ENCODE data around the gene MAPKAPK5.
"Not testable (repeated sequence)": the region's sequence is repeated elsewhere in the genome, so short reads cannot be mapped to it uniquely, and the experiment has no call there.

Gene MAPKAPK5

DNA sequence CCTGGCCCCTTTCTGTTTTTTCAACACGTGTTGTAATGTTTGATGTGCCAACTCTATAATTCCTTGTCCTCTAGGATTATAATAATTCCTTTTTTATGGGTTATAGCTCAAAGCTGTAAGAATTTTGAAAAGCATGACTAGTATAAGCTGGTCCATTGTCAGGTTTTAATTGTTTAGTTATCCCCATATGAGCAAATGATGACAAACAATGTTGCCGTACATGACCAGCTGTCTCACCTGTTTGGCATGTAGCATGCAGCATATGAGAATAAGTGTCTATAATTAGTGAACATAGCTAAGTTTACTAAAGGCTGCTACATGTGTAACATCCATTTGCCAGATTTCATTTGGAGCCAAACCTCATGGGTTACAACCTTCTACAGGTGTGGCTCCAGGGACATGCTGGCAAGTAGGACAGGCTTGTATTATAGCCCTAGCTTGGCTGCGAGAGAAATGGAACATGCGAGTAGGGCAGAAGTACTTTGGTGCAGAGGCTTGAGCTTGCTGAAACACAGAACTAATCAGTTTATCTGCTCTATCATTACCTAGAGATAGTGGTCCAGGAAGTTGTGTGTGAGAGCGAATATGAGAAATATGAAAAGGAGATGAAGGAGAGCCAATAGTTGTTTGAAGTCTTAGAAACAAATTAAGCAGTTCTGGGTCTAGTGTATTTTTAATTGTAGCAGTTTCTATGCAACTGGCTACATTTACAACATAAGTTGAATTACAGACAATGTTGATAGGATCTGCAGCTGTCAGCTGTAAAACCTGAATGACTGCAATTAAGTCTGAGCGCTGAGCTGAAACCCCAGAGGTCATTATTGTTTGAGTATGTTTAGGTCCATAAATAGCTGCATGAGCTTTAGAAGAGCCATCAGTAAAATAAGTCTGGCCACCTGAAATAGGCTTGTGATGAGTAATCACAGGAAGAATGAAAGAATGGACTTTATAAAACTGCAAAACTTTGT, 22.6 kb upstream of the MAPKAPK5 start:
- TF ChIP-seq, protein P1, sequence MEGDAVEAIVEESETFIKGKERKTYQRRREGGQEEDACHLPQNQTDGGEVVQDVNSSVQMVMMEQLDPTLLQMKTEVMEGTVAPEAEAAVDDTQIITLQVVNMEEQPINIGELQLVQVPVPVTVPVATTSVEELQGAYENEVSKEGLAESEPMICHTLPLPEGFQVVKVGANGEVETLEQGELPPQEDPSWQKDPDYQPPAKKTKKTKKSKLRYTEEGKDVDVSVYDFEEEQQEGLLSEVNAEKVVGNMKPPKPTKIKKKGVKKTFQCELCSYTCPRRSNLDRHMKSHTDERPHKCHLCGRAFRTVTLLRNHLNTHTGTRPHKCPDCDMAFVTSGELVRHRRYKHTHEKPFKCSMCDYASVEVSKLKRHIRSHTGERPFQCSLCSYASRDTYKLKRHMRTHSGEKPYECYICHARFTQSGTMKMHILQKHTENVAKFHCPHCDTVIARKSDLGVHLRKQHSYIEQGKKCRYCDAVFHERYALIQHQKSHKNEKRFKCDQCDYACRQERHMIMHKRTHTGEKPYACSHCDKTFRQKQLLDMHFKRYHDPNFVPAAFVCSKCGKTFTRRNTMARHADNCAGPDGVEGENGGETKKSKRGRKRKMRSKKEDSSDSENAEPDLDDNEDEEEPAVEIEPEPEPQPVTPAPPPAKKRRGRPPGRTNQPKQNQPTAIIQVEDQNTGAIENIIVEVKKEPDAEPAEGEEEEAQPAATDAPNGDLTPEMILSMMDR (IDR thresholded peaks at IDR 0.05; ENCODE audit: extremely low read depth, insufficient read depth, missing control alignments): no peak
- no peak for DNase-seq (ENCODE audit: low spot score)
- in situ Hi-C loops (cut with MboI; ENCODE audit: low pct_unique_long_range_greater_than_20kb, low sequenced_read_pairs, unreplicated experiment): loop anchor here (10.0 kb wide), 1 partner anchor 125 kb away; no protein-coding TSS in a partner anchor

DNA sequence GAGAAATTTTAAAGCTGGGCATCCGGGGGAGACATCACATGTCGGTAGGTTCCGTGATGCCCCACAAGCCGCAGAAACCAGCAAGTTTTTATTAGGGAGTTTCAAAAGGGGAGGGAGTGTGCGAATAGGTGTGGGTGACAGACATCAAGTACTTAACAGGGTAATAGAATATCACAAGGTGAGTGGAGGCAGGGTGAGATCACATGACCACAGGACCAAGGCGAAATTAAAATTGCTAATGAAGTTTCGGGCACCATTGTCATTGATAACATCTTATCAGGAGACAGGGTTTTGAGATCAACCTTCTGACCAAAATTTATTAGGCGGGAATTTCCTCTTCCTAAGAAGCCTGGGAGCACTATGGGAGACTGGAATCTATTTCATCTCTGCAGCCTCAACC, 21.2 kb upstream of the MAPKAPK5 start:
- in situ Hi-C loops (cut with MboI; ENCODE audit: low pct_unique_long_range_greater_than_20kb, low sequenced_read_pairs, unreplicated experiment): loop anchor here (10.0 kb wide), 1 partner anchor 126 kb away; no protein-coding TSS in a partner anchor

DNA sequence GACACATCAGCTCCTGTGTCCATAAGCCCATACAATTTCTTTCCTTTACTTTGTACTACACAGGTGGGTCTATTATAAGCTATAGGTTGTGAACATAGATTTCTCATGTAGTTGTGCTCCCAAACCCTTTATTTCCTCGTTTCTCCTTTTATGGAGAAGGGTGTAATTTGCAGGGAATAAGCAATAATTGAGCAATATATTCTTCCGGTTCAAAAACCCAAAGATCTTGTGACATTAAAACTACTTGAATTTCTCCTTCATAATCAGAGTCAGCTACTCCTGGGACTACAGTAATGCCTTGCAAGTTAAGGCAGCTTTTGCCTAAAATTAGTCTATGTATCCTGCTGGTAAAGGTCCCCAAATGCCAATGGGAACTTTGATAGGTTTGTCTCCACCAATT, 19.1 kb upstream of the MAPKAPK5 start:
- DNase-seq (ENCODE audit: low spot score): no peak
- in situ Hi-C loops (cut with MboI; ENCODE audit: low pct_unique_long_range_greater_than_20kb, low sequenced_read_pairs, unreplicated experiment): loop anchor here (10.0 kb wide), 1 partner anchor 128 kb away; no protein-coding TSS in a partner anchor
- TF ChIP-seq, protein P1 (IDR thresholded peaks at IDR 0.05; ENCODE audit: extremely low read depth, insufficient read depth, missing control alignments): no peak

More for the DNA sequence above, 21.2 kb upstream of the MAPKAPK5 start:
- DNase-seq (ENCODE audit: low spot score): not testable (repeated sequence)

DNA sequence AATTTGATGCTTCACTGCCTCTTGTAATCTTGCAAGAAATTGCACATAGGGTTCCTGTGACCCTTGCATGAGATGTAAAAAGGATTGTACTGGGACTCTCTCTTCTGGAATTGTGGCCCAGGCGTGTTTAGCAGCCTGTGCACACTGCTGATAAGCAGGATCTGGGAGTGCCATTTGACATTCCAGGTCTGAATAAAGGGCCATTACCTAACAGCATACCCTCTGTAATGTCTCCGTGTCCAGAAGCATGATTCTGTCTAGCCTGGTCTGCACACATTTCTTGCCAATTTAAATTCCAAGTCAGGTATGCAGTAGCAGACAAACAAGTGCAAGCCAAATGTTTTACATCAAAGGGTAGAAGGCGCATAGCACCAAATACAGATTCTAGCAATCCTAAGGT, 18.1 kb upstream of the MAPKAPK5 start:
- no peak for DNase-seq (ENCODE audit: low spot score)
- TF ChIP-seq, protein P1 (IDR thresholded peaks at IDR 0.05; ENCODE audit: extremely low read depth, insufficient read depth, missing control alignments): no peak
- in situ Hi-C loops (cut with MboI; ENCODE audit: low pct_unique_long_range_greater_than_20kb, low sequenced_read_pairs, unreplicated experiment): loop anchor here (10.0 kb wide), 1 partner anchor 129 kb away; no protein-coding TSS in a partner anchor

DNA sequence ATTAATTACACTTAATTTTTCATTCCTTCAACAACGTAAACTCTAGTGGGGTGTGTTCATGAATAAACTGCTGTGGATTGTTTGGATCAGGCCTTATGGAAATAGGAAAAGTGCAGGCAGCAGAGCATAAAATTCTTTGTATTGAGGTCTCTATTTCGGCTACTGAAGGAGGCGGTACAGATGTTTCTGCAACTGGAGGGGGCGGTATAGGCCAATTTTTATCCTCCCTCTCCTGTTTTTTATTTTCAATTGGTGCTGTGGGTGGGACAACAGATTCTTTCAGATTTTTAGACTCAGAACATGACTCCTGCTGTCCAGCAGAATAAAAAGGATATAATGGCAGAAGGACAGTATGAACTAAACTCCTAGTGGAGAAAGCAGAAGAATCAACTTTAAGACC, 17.7 kb upstream of the MAPKAPK5 start:
- TF ChIP-seq, protein P1 (IDR thresholded peaks at IDR 0.05; ENCODE audit: extremely low read depth, insufficient read depth, missing control alignments): peak; percentile 34
- not testable (repeated sequence) for DNase-seq (ENCODE audit: low spot score)
- in situ Hi-C loops (cut with MboI; ENCODE audit: low pct_unique_long_range_greater_than_20kb, low sequenced_read_pairs, unreplicated experiment): loop anchor here (10.0 kb wide), 1 partner anchor 130 kb away; no protein-coding TSS in a partner anchor

DNA sequence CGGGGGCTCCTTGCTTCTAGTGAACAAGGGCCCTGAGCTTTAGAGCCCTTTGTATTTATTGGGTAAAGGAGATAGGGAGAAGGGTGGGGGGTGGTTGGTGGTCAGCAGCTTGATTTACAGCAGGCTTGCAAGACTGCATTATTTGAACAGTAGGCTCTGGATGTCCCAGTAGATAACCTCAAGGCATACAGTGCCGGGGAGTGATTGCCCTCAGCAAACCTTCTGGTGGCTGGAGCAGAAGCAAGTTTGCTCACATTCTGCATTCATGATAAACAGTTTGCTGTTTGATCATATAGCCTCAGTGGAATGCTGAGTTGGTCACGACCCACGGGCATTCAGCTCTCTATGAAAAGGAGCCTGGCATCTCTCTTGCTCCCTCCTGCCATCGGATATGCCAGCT, 16.5 kb upstream of the MAPKAPK5 start:
- DNase-seq (ENCODE audit: low spot score): no peak
- in situ Hi-C loops (cut with MboI; ENCODE audit: low pct_unique_long_range_greater_than_20kb, low sequenced_read_pairs, unreplicated experiment): loop anchor here (10.0 kb wide), 1 partner anchor 131 kb away; no protein-coding TSS in a partner anchor
- TF ChIP-seq, protein P1 (IDR thresholded peaks at IDR 0.05; ENCODE audit: extremely low read depth, insufficient read depth, missing control alignments): no peak

DNA sequence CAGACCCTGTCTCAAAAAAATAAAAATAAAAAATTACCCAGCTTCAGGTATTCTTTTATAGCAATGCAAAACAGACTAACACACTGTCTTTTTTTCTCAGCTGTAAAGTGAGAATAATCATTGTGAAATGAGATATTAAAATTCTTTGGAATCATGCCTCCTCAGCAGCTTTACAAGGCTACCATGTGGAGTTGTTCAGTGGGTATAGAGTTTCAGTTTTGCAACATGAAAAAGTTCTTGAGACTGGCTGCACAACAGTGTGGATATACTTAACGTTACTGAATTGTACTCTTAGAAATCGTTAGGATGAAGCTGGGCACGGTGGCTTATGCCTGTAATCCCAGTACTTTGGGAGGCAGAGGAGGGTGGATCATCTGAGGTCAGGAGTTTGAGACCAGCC, 15.7 kb upstream of the MAPKAPK5 start:
- DNase-seq (ENCODE audit: low spot score): no peak
- in situ Hi-C loops (cut with MboI; ENCODE audit: low pct_unique_long_range_greater_than_20kb, low sequenced_read_pairs, unreplicated experiment): loop anchor here (10.0 kb wide), 1 partner anchor 132 kb away; no protein-coding TSS in a partner anchor
- TF ChIP-seq, protein P1 (IDR thresholded peaks at IDR 0.05; ENCODE audit: extremely low read depth, insufficient read depth, missing control alignments): no peak

Data from GM13977 (cell line).